HL-60 (cell line): Measurements from ENCODE around the gene LSAMP.

Experiments used
- DNase-seq, 2 experiments: peaks; one replicate each; pipeline ENCODE4 v3.0.0-alpha.2; 2010 to 2020; ENCODE audit warnings: low read depth in 1 of 2, low spot score in 1 of 2
- H3K27ac ChIP-seq: fragments of 250-450 bp; sonication (Bioruptor Pico); replicated peaks from 2 replicates; pipeline ENCODE4 v1.5.1; 2020; ENCODE audit warnings: mild to moderate bottlenecking, moderate library complexity
- H3K27me3 ChIP-seq: fragments of 250-450 bp; sonication (Bioruptor Pico); 2 replicates; pipeline ENCODE4 v1.5.1; 2021; ENCODE audit warnings: mild to moderate bottlenecking, moderate library complexity; ENCODE audit not compliant: insufficient read depth, poor library complexity, severe bottlenecking
- H3K4me3 ChIP-seq: replicated peaks from 2 replicates; pipeline ENCODE4 v1.5.1; 2011; ENCODE audit warnings: mild to moderate bottlenecking, control low read depth, low read length; ENCODE audit not compliant: insufficient read depth
- CTCF ChIP-seq: IDR thresholded peaks from one replicate; pipeline ENCODE4 v1.5.1; 2011; ENCODE audit warnings: low read length, control low read depth, inconsistent platforms; ENCODE audit not compliant: insufficient read depth
- GABPA ChIP-seq: IDR thresholded peaks from 2 replicates; pipeline ENCODE4 v1.6.1; 2012; ENCODE audit warnings: low read depth
- POLR2AphosphoS5 ChIP-seq: IDR thresholded peaks from 2 replicates; pipeline ENCODE4 v1.6.1; 2012; ENCODE audit warnings: low read depth
- REST ChIP-seq: IDR thresholded peaks from 2 replicates; pipeline ENCODE4 v1.6.1; 2012; ENCODE audit warnings: low read depth; ENCODE audit not compliant: insufficient replicate concordance
- SPI1 ChIP-seq: IDR thresholded peaks from 2 replicates; pipeline ENCODE4 v1.6.1; 2012; ENCODE audit warnings: low read depth, mild to moderate bottlenecking, borderline replicate concordance

LSAMP gene

DNA sequence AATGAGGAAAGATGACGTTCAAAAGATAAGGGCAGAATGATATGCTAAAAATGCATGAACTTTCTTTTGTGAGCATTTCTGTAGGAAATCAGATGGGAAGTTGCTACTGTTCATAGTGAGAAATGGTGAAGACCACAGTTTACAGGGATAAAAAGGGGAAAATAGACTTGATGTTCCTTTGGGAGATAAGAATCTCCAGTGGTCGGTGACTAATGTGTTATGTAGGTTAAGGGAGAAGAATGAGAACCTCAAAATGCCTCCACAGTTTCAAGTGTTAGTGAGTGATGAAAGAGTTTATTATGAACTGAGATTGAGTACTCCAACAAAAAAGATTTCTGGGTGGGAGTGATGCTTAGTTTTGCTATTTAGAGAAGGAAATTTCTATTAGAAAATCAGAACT, 247.2 kb downstream of the LSAMP start:
- H3K27ac ChIP-seq, result no peak overlapping the region
- DNase-seq, result no peak
- no peaks in the 10 kb centered on the region for H3K27me3 ChIP-seq
- H3K4me3 ChIP-seq, result no peak overlapping the region
- TF ChIP-seq CTCF (no peak), SPI1 (no peak), GABPA (no peak), POLR2AphosphoS5 (no peak), REST (no peak)

GRCh38 chr3:116192464-116192863, 252.8 kb downstream of the LSAMP start:
- Histone ChIP-seq H3K4me3 (no peak overlapping the region), H3K27me3 (no peaks in the 10 kb centered on the region), H3K27ac (no peak overlapping the region)
- no peak for TF ChIP-seq REST
- TF ChIP-seq SPI1, result no peak
- TF ChIP-seq CTCF, result no peak
- TF ChIP-seq GABPA, result no peak
- TF ChIP-seq POLR2AphosphoS5, result no peak
- DNase-seq, result no peak

DNA sequence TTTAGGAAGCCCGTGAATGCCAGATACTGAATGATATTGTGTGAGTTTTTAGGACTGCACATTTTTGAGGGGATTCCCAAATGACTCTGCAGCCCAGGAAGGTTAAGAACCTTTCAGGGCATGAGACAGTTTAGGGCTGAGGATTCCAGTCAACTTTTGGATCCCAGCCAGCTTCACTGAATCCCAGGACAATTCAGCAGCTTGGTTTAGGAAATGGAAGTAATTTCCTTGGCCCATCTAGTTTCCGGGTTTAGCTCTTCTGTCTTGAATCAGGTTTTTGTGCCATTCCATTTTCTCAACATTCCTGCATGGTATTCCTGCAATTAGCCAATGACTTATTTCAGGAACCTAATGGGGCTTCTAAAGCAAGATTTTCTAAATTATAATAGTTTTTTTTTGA, 253.9 kb downstream of the LSAMP start:
- Histone ChIP-seq H3K4me3 (no peak overlapping the region), H3K27me3 (no peaks in the 10 kb centered on the region), H3K27ac (no peak overlapping the region)
- no peak for DNase-seq
- no peak for TF ChIP-seq POLR2AphosphoS5
- TF ChIP-seq REST, result no peak
- TF ChIP-seq GABPA, result no peak
- TF ChIP-seq CTCF, result no peak
- TF ChIP-seq SPI1, result no peak
